IMR-90 (cell line): ENCODE results near the gene STK10. TPM values are rescaled to one million over a fixed set of nuclear protein-coding genes. Genes with fewer than 3 reads are reported as not detected.
A peak's percentile ranks its signal among the peaks of the same experiment; 100 is the strongest.

Experiments used
- ATAC-seq: fragments of 200-7000 bp; cut with Tn5 transposase; 2 replicates; pipeline ENCODE4 v1.9.1; 2020; ENCODE audit warnings: low read depth, mild to moderate bottlenecking, moderate library complexity
- BruUV-seq: library from RNA; stranded (reverse); fragments of 400-500 nt; replicated peaks from 2 replicates; lab custom pipeline; 2021; lab: Mats Ljungman, UMichigan
- CTCF ChIA-PET: fragments of 300-600 bp; formaldehyde crosslinking; extraction: SDS; loops from one replicate; lab custom pipeline; 2021; ENCODE audit warnings: antibody characterized with exemption; lab: Yijun Ruan, JAX
- POLR2A ChIA-PET: fragments of 300-600 bp; sonication (Branson Sonifier 250); formaldehyde crosslinking; loops from one replicate; lab custom pipeline; 2022; ENCODE audit warnings: antibody characterized with exemption; ENCODE audit not compliant: unreplicated experiment; lab: Charles Lee
- DNase-seq: peaks from one replicate; pipeline ENCODE4 v3.0.0; 2013
- H2AFZ ChIP-seq: replicated peaks from 2 replicates; pipeline ENCODE3; 2013; ENCODE audit warnings: low read length, mild to moderate bottlenecking; ENCODE audit not compliant: poor library complexity
- H2AK5ac ChIP-seq: 2 replicates; pipeline ENCODE4 v1.6.1; 2013; ENCODE audit warnings: low read depth, low read length, inconsistent platforms
- H2AK9ac ChIP-seq: replicated peaks from 2 replicates; pipeline ENCODE3; 2013; ENCODE audit warnings: mild to moderate bottlenecking, low read depth, low read length, moderate library complexity; ENCODE audit not compliant: poor library complexity
- H2BK120ac ChIP-seq: 2 replicates; pipeline ENCODE4 v1.6.1; 2013; ENCODE audit warnings: low read depth, low read length, inconsistent platforms
- H2BK15ac ChIP-seq: 3 replicates; pipeline ENCODE4 v1.6.1; 2013; ENCODE audit warnings: low read depth, low read length, inconsistent platforms
- H2BK20ac ChIP-seq: 2 replicates; pipeline ENCODE4 v1.6.1; 2013; ENCODE audit warnings: low read depth, mild to moderate bottlenecking, inconsistent platforms, low read length, moderate library complexity
- H2BK5ac ChIP-seq: 2 replicates; pipeline ENCODE4 v1.6.1; 2013; ENCODE audit warnings: mild to moderate bottlenecking, low read depth, low read length, inconsistent platforms; ENCODE audit not compliant: poor library complexity, severe bottlenecking
- H3K14ac ChIP-seq: replicated peaks from 2 replicates; pipeline ENCODE4 v1.6.1; 2013; ENCODE audit warnings: low read depth, low read length, inconsistent platforms
- H3K18ac ChIP-seq: 2 replicates; pipeline ENCODE4 v1.6.1; 2013; ENCODE audit warnings: low read depth, low read length, control low read depth
- H3K23ac ChIP-seq: 2 replicates; pipeline ENCODE4 v1.6.1; 2013; ENCODE audit warnings: low read depth, low read length, inconsistent platforms
- H3K27ac ChIP-seq: 2 replicates; pipeline ENCODE4 v1.5.1; 2013; ENCODE audit warnings: mild to moderate bottlenecking, control low read depth, low read length; ENCODE audit not compliant: insufficient read depth
- H3K27me3 ChIP-seq: 2 replicates; pipeline ENCODE4 v1.6.1; 2013; ENCODE audit warnings: low read length; ENCODE audit not compliant: control insufficient read depth, insufficient read depth
- H3K36me3 ChIP-seq: 2 replicates; pipeline ENCODE4 v1.6.1; 2013; ENCODE audit warnings: low read length, mixed read lengths; ENCODE audit not compliant: control insufficient read depth, insufficient read depth
- H3K4ac ChIP-seq: 2 replicates; pipeline ENCODE4 v1.6.1; 2013; ENCODE audit warnings: low read depth, low read length, inconsistent platforms
- H3K4me1 ChIP-seq: 2 replicates; pipeline ENCODE4 v1.6.1; 2013; ENCODE audit warnings: low read length, mixed read lengths; ENCODE audit not compliant: control insufficient read depth, insufficient read depth
- H3K4me2 ChIP-seq: 2 replicates; pipeline ENCODE4 v1.6.1; 2013; ENCODE audit warnings: low read depth, mild to moderate bottlenecking, control low read depth, low read length, moderate library complexity
- H3K4me3 ChIP-seq: 2 replicates; pipeline ENCODE4 v1.5.1; 2013; ENCODE audit warnings: low read depth, mild to moderate bottlenecking, control low read depth, low read length, moderate library complexity; ENCODE audit not compliant: insufficient read depth
- H3K56ac ChIP-seq: 2 replicates; pipeline ENCODE4 v1.6.1; 2013; ENCODE audit warnings: low read length, inconsistent platforms; ENCODE audit not compliant: insufficient read depth; ENCODE audit errors: extremely low read depth
- H3K79me1 ChIP-seq, 2 experiments: 2 replicates each; pipeline ENCODE4 v1.6.1; 2013; ENCODE audit warnings: low read length in 2 of 2, inconsistent platforms in 1 of 2, low read depth in 1 of 2
- H3K9ac ChIP-seq: 2 replicates; pipeline ENCODE4 v1.6.1; 2013; ENCODE audit warnings: low read depth, low read length, control low read depth
- H3K9me1 ChIP-seq: 2 replicates; pipeline ENCODE4 v1.6.1; 2013; ENCODE audit warnings: low read length, inconsistent platforms; ENCODE audit not compliant: insufficient read depth
- H3K9me3 ChIP-seq: 2 replicates; pipeline ENCODE4 v1.6.1; 2013; ENCODE audit warnings: low read length; ENCODE audit not compliant: control insufficient read depth, insufficient read depth
- H4K20me1 ChIP-seq: 2 replicates; pipeline ENCODE4 v1.6.1; 2013; ENCODE audit warnings: low read length, inconsistent platforms; ENCODE audit not compliant: insufficient read depth
- H4K5ac ChIP-seq: 2 replicates; pipeline ENCODE4 v1.6.1; 2013; ENCODE audit warnings: mild to moderate bottlenecking, low read depth, low read length, control low read depth
- H4K8ac ChIP-seq, 2 experiments: 2 replicates each; pipeline ENCODE4 v1.6.1; 2013; ENCODE audit warnings: low read depth in 2 of 2, low read length in 2 of 2, control low read depth in 1 of 2, inconsistent platforms in 1 of 2
- H4K91ac ChIP-seq: 2 replicates; pipeline ENCODE4 v1.6.1; 2013; ENCODE audit warnings: low read depth, low read length, inconsistent platforms; ENCODE audit not compliant: insufficient read depth
- CHD1 ChIP-seq: IDR thresholded peaks from 2 replicates; pipeline ENCODE4 v1.6.1; 2012; ENCODE audit warnings: low read depth, low read length, improper control_type of control experiment
- MAFK ChIP-seq: IDR thresholded peaks from 2 replicates; pipeline ENCODE4 v1.6.1; 2012; ENCODE audit warnings: low read depth, low read length, improper control_type of control experiment
- WGBS, 2 experiments: methylation state at CpG; one replicate each; pipeline versions ENCODE4 v1.1.5 to v1.1.7; 2013; ENCODE audit warnings: missing lambda C conversion rate in 2 of 2; ENCODE audit not compliant: insufficient read length in 1 of 2; ENCODE audit errors: extremely low coverage in 2 of 2; 5-methylcytosine and 5-hydroxymethylcytosine counted together
- dilution Hi-C: fragments of 300-500 bp; cut with HindIII; formaldehyde crosslinking; loops from one replicate; pipeline ENCODE4 v1.14.3; 2018; ENCODE audit warnings: low sequenced_read_pairs; ENCODE audit not compliant: unreplicated experiment
- in situ Hi-C: fragments of 300-500 bp; cut with MboI; formaldehyde crosslinking; loops from 3 replicates; pipeline ENCODE4 v1.14.3; 2019; ENCODE audit warnings: low sequenced_read_pairs, inconsistent platforms, mixed read lengths
- intact Hi-C: fragments of 100-400 bp; cut with micrococcal nuclease; formaldehyde crosslinking; loops from 2 replicates; pipeline ENCODE4 v1.10.0; 2022
- polyA plus RNA-seq, 3 experiments: library from polyadenylated mRNA; depleted of rRNA; stranded (reverse); fragments of >200 nt; gene quantifications; 2 replicates each; pipeline ENCODE4 v1.2.3, GENCODE V29; 2012; ENCODE audit warnings: low replicate concordance in 1 of 3
- total RNA-seq: library from RNA; depleted of rRNA; stranded (reverse); fragments of >200 nt; gene quantifications from 2 replicates; pipeline ENCODE4 v1.2.3, GENCODE V29; 2012

STK10 gene
- total and polyA plus RNA-seq, 2 of the 4 experiments (the other 2 are of a cell fraction): 15.4 to 18.5 TPM

DNA sequence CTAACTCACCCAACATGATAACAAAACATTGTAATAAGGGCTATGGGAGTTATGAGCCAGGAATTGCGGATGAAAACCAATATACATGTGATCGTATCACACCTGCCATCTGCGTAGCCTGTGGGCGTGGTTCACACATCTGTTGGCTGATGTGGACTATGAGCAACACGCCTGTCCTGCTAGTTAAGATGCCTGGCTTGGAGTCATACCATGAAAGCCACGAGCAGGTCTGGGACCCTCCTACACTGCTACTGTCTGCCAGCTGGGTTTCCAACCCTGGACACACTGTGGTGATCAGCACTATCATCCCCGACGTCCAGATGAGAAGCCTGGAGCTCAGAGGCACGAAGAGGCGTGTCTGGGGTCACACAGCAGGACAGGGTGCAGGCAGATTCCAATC lies 40.2 kb downstream of the STK10 start:
- Histone ChIP-seq H2AK9ac (peak overlapping the region; percentile 3), H3K18ac (no peak overlapping the region), H4K91ac (no peak overlapping the region), H3K27ac (no peak overlapping the region), H3K27me3 (no peaks in the 10 kb centered on the region), H3K4me1 (peaks cover 21% of the 10 kb centered on the region), H3K9me3 (no peaks in the 10 kb centered on the region), H2AK5ac (peak overlapping the region; percentile 70; the same call in 1 of the 2 replicates), H3K79me1 (peaks cover 32 to 78% of the 10 kb centered on the region in 2 experiments), H2AFZ (no peak overlapping the region), H3K14ac (no peak overlapping the region), H2BK5ac (no peak overlapping the region), H3K9me1 (peaks cover 12% of the 10 kb centered on the region; the same call in 1 of the 2 replicates), H3K4ac (no peak overlapping the region; the same call in 1 of the 2 replicates), H3K4me3 (no peak overlapping the region), H3K36me3 (peaks cover 8% of the 10 kb centered on the region), H4K8ac (no peak overlapping the region), H2BK20ac (no peak overlapping the region; the same call in 1 of the 2 replicates), H3K9ac (no peak overlapping the region), H3K56ac (no peak overlapping the region), H2BK120ac (no peak overlapping the region), H3K4me2 (no peak overlapping the region), H3K23ac (no peak overlapping the region), H4K5ac (no peak overlapping the region), H4K20me1 (peaks cover 33% of the 10 kb centered on the region), H2BK15ac (no peak overlapping the region)
- ChIA-PET CTCF (no interaction called here), POLR2A (no interaction called here)
- in situ Hi-C loops: no loop called here
- dilution Hi-C loops: no loop called here
- DNase-seq (no peak), ATAC-seq (no peak)
- intact Hi-C loops: no loop called here
- TF ChIP-seq CHD1 (no peak), MAFK (no peak)
- no TSS peak for BruUV-seq
- WGBS, 2 experiments: 73% methylated on average over 3 of the region's 10 CpGs; no CpG with 5 or more reads in 1 of the 2 experiments
